GM12891 (cell line): ENCODE measurements around the gene SRP54.

Source experiments
- POLR2AphosphoS5 ChIP-seq: IDR thresholded peaks from 2 replicates; pipeline ENCODE4 v1.6.1; 2011; ENCODE audit warnings: low read depth, low read length, control low read depth
- TAF1 ChIP-seq: IDR thresholded peaks from 2 replicates; pipeline ENCODE4 v1.6.1; 2011; ENCODE audit warnings: low read depth, low read length, control low read depth

DNA sequence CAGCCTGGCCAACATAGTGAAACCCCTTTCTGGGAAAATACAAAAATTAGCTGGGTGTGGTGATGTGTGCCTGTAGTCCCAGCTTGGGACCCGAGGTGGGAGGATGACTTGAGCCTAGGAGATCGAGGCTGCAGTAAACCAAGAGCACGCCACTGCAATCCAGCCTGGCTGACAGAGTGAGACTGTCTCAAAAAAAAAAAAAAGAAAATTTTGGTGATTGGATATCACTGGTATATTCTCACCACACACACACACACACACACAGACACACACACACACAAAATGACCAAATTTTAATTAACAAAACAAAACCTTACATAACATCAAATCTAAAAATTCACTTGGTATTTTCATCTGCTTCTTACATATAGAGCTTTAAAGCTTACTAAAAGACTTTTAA is 59.8 kb downstream of the SRP54 start:
- TF ChIP-seq TAF1 (no peak), POLR2AphosphoS5 (no peak)
